KMS-11 (cell line): ENCODE data around the gene SPAG9.

Experiments
- H2AFZ ChIP-seq: fragments of 200-600 bp; sonication (generic); 2 replicates; pipeline ENCODE4 v1.6.1; 2016; ENCODE audit warnings: antibody characterized with exemption, mixed run types, low read depth
- H3K27ac ChIP-seq: fragments of 200-600 bp; sonication (generic); 2 replicates; pipeline ENCODE4 v1.6.1; 2016; ENCODE audit warnings: mild to moderate bottlenecking, mixed run types
- H3K27me3 ChIP-seq: fragments of 200-600 bp; sonication (generic); 2 replicates; pipeline ENCODE4 v1.6.1; 2017; ENCODE audit warnings: mild to moderate bottlenecking, low read depth, mixed run types, moderate library complexity; ENCODE audit not compliant: insufficient read depth
- H3K36me3 ChIP-seq: fragments of 200-600 bp; sonication (generic); 2 replicates; pipeline ENCODE4 v1.6.1; 2017; ENCODE audit warnings: mild to moderate bottlenecking, mixed run types; ENCODE audit not compliant: insufficient read depth
- H3K4me1 ChIP-seq: fragments of 200-600 bp; sonication (generic); 2 replicates; pipeline ENCODE4 v1.6.1; 2016; ENCODE audit warnings: mild to moderate bottlenecking, low read depth, mixed run types; ENCODE audit not compliant: poor library complexity, severe bottlenecking
- H3K4me2 ChIP-seq: fragments of 200-600 bp; sonication (generic); 2 replicates; pipeline ENCODE4 v1.7.0; 2016; ENCODE audit warnings: mild to moderate bottlenecking, mixed run types
- H3K4me3 ChIP-seq: fragments of 200-600 bp; sonication (generic); IDR thresholded peaks from 2 replicates; pipeline ENCODE4 v1.6.1; 2017; ENCODE audit warnings: low read depth, low read length, mixed read lengths; ENCODE audit not compliant: insufficient read depth
- H3K79me2 ChIP-seq: fragments of 200-600 bp; sonication (generic); 2 replicates; pipeline ENCODE4 v1.6.1; 2016; ENCODE audit warnings: low read depth, mixed run types; ENCODE audit not compliant: insufficient read depth
- H3K9ac ChIP-seq: fragments of 200-600 bp; sonication (generic); 2 replicates; pipeline ENCODE4 v1.6.1; 2016; ENCODE audit warnings: mild to moderate bottlenecking, mixed run types
- H4K20me1 ChIP-seq: fragments of 200-600 bp; sonication (generic); 2 replicates; pipeline ENCODE4 v1.6.1; 2016; ENCODE audit warnings: mild to moderate bottlenecking, mixed run types; ENCODE audit not compliant: insufficient read depth
- CTCF ChIP-seq: fragments of 200-600 bp; sonication (generic); conservative IDR thresholded peaks from 2 replicates; pipeline ENCODE4 v1.6.1; 2017; ENCODE audit warnings: low read depth, mild to moderate bottlenecking, antibody characterized with exemption, low read length, moderate library complexity, mixed read lengths

Gene SPAG9

GRCh38 chr17:51107778-51108177 is 12.9 kb downstream of the SPAG9 start:
- peaks cover 16% of the 10 kb centered on the region for H3K4me1 ChIP-seq
- no peak overlapping the region for H2AFZ ChIP-seq
- no peak overlapping the region for H3K9ac ChIP-seq
- H3K27ac ChIP-seq, result no peak overlapping the region
- no peaks in the 10 kb centered on the region for H3K36me3 ChIP-seq
- no peak overlapping the region for H3K4me3 ChIP-seq
- H3K27me3 ChIP-seq, result no peaks in the 10 kb centered on the region
- H3K4me2 ChIP-seq, result no peak overlapping the region
- TF ChIP-seq CTCF, result no peak
- H3K79me2 ChIP-seq, result peaks cover 32% of the 10 kb centered on the region
- H4K20me1 ChIP-seq, result peaks cover 3% of the 10 kb centered on the region; the same call in 1 of the 2 replicates

- H3K36me3 ChIP-seq, result no peaks in the 10 kb centered on the region
- no peak for TF ChIP-seq CTCF
- H3K4me3 ChIP-seq, result no peak overlapping the region
- H3K79me2 ChIP-seq, result peaks cover 9% of the 10 kb centered on the region
- peaks cover 41% of the 10 kb centered on the region for H3K4me1 ChIP-seq
- H3K4me2 ChIP-seq, result peak overlapping the region; percentile 26; the same call in 1 of the 2 replicates
- H2AFZ ChIP-seq, result no peak overlapping the region
- H3K27me3 ChIP-seq, result no peaks in the 10 kb centered on the region
- peak overlapping the region; percentile 17; the same call in 1 of the 2 replicates for H3K27ac ChIP-seq
- H4K20me1 ChIP-seq, result peaks cover 3% of the 10 kb centered on the region; the same call in 1 of the 2 replicates
- H3K9ac ChIP-seq, result no peak overlapping the region
Measured at GRCh38 chr17:51103451-51103850, 17.2 kb downstream of the SPAG9 start.

- Histone ChIP-seq H3K27ac (peak overlapping the region; percentile 17; the same call in 1 of the 2 replicates), H3K4me1 (peaks cover 45% of the 10 kb centered on the region), H2AFZ (no peak overlapping the region), H3K79me2 (peaks cover 9% of the 10 kb centered on the region), H3K4me2 (peak overlapping the region; percentile 26; the same call in 1 of the 2 replicates), H4K20me1 (peaks cover 3% of the 10 kb centered on the region; the same call in 1 of the 2 replicates), H3K36me3 (no peaks in the 10 kb centered on the region), H3K4me3 (no peak overlapping the region), H3K27me3 (no peaks in the 10 kb centered on the region), H3K9ac (no peak overlapping the region)
- no peak for TF ChIP-seq CTCF
Measured at GRCh38 chr17:51103050-51103449, 17.6 kb downstream of the SPAG9 start.

GRCh38 chr17:51097708-51098446 is 22.8 kb downstream of the SPAG9 start:
- H3K4me1 ChIP-seq, result peaks cover 78% of the 10 kb centered on the region
- no peak for TF ChIP-seq CTCF
- no peaks in the 10 kb centered on the region for H3K36me3 ChIP-seq
- no peaks in the 10 kb centered on the region for H4K20me1 ChIP-seq
- no peak overlapping the region for H3K4me3 ChIP-seq
- peak overlapping the region; percentile 69 for H3K27ac ChIP-seq
- no peak overlapping the region; the same call in 1 of the 2 replicates for H3K9ac ChIP-seq
- no peaks in the 10 kb centered on the region for H3K27me3 ChIP-seq
- H3K79me2 ChIP-seq, result peaks cover 16% of the 10 kb centered on the region
- H3K4me2 ChIP-seq, result peak overlapping the region; percentile 8
- no peak overlapping the region for H2AFZ ChIP-seq
